Kidney glomerular epithelial cell (primary cell): ENCODE measurements around the gene SMIM45.

Experiments
- DNase-seq: peaks from one replicate; lab custom pipeline; 2025; lab: John Stamatoyannopoulos, UW

The SMIM45 gene

GRCh38 chr22:41969110-41969646, 17.2 kb downstream of the SMIM45 start, which contains the start of gene SEPTIN3:
Gene SEPTIN3 (plus strand): TSS chr22:41969443. CDS start chr22:41971493, 2,050 bp downstream.
- no peak for DNase-seq

GRCh38 chr22:41970601-41971000, 18.7 kb downstream of the SMIM45 start:
- no peak for DNase-seq

- DNase-seq, result no peak
Observed at GRCh38 chr22:41971431-41971830, 19.5 kb downstream of the SMIM45 start.

- no peak for DNase-seq
Observed at GRCh38 chr22:41974691-41975290, 22.8 kb downstream of the SMIM45 start.

GRCh38 chr22:41975299-41976069, 23.5 kb downstream of the SMIM45 start:
- DNase-seq, result no peak

- no peak for DNase-seq
Observed at GRCh38 chr22:41976070-41976901, 24.3 kb downstream of the SMIM45 start.

GRCh38 chr22:41976961-41977566, 25.1 kb downstream of the SMIM45 start:
- no peak for DNase-seq

- no peak for DNase-seq
Observed at GRCh38 chr22:41978732-41979131, 26.8 kb downstream of the SMIM45 start.

- DNase-seq, result no peak
Observed at GRCh38 chr22:41979423-41980250, 27.7 kb downstream of the SMIM45 start.

GRCh38 chr22:41982865-41983264, 30.9 kb downstream of the SMIM45 start:
- DNase-seq, result no peak

- no peak for DNase-seq
Observed at GRCh38 chr22:41983513-41984405, 31.8 kb downstream of the SMIM45 start.

GRCh38 chr22:41987276-41987675, 35.3 kb downstream of the SMIM45 start:
- DNase-seq, result no peak

GRCh38 chr22:41989246-41989645, 37.3 kb downstream of the SMIM45 start:
- no peak for DNase-seq

GRCh38 chr22:41991111-41991510, 39.2 kb downstream of the SMIM45 start:
- DNase-seq, result no peak

- DNase-seq, result no peak
Observed at GRCh38 chr22:41992496-41992895, 40.5 kb downstream of the SMIM45 start.

- no peak for DNase-seq
Observed at GRCh38 chr22:41995211-41995610, 43.3 kb downstream of the SMIM45 start.

- DNase-seq, result no peak
Observed at GRCh38 chr22:41996826-41997225, 44.9 kb downstream of the SMIM45 start.

GRCh38 chr22:41998361-41999261, 46.7 kb downstream of the SMIM45 start, which contains the start of gene WBP2NL:
Gene WBP2NL (plus strand): TSS chr22:41998788. CDS start chr22:41998819, 31 bp downstream.
- peak; percentile 43 for DNase-seq

GRCh38 chr22:42000466-42000865, 48.5 kb downstream of the SMIM45 start:
- DNase-seq, result no peak
